NT2/D1 (cell line): ENCODE results near the gene RCAN1.
"Not testable (repeated sequence)": the region's sequence is repeated elsewhere in the genome, so short reads cannot be mapped to it uniquely, and the experiment has no call there.

Source experiments
- DNase-seq: peaks from one replicate; pipeline ENCODE4 v3.0.0-alpha.2; 2011; ENCODE audit warnings: low read depth, low spot score
- H3K27me3 ChIP-seq: 2 replicates; pipeline ENCODE4 v1.6.0; 2011; ENCODE audit warnings: mild to moderate bottlenecking; ENCODE audit not compliant: insufficient read length, insufficient read depth
- H3K36me3 ChIP-seq: 2 replicates; pipeline ENCODE4 v1.6.1; 2011; ENCODE audit warnings: mild to moderate bottlenecking, low read length, mixed read lengths; ENCODE audit not compliant: insufficient read depth, insufficient read length
- H3K4me1 ChIP-seq: 2 replicates; pipeline ENCODE4 v1.5.1; 2011; ENCODE audit not compliant: insufficient read depth, insufficient read length
- H3K4me3 ChIP-seq: 2 replicates; pipeline ENCODE4 v1.5.1; 2011; ENCODE audit warnings: low read depth; ENCODE audit not compliant: insufficient read length
- H3K9ac ChIP-seq: 2 replicates; pipeline ENCODE4 v1.6.0; 2011; ENCODE audit warnings: low read depth; ENCODE audit not compliant: insufficient read length
- H3K9me3 ChIP-seq: 2 replicates; pipeline ENCODE4 v1.5.1; 2011; ENCODE audit warnings: mild to moderate bottlenecking, low read length; ENCODE audit not compliant: insufficient read depth
- SUZ12 ChIP-seq: IDR thresholded peaks from 2 replicates; pipeline ENCODE4 v1.6.1; 2011; ENCODE audit not compliant: insufficient read length, insufficient read depth; ENCODE audit errors: extremely low read depth
- YY1 ChIP-seq: IDR thresholded peaks from 2 replicates; pipeline ENCODE4 v1.6.1; 2011; ENCODE audit not compliant: insufficient read length, insufficient read depth
- ZNF274 ChIP-seq: IDR thresholded peaks from 2 replicates; pipeline ENCODE4 v1.6.1; 2011; ENCODE audit warnings: mild to moderate bottlenecking, low read depth, low read length

Gene RCAN1

GRCh38 chr21:34612056-34612455, 2.9 kb downstream of the RCAN1 start:
- Histone ChIP-seq H3K36me3 (no peaks in the 10 kb centered on the region), H3K9me3 (peaks cover 4% of the 10 kb centered on the region; the same call in 1 of the 2 replicates), H3K4me3 (no peak overlapping the region), H3K27me3 (peaks cover 36% of the 10 kb centered on the region), H3K4me1 (no peaks in the 10 kb centered on the region), H3K9ac (no peak overlapping the region)
- TF ChIP-seq ZNF274, result no peak
- no peak for TF ChIP-seq SUZ12
- no peak for TF ChIP-seq YY1
- DNase-seq, result no peak

- peaks cover 35% of the 10 kb centered on the region for H3K27me3 ChIP-seq
- no peak overlapping the region for H3K4me3 ChIP-seq
- H3K4me1 ChIP-seq, result no peaks in the 10 kb centered on the region
- no peaks in the 10 kb centered on the region for H3K36me3 ChIP-seq
- DNase-seq, result no peak
- peaks cover 4% of the 10 kb centered on the region; the same call in 1 of the 2 replicates for H3K9me3 ChIP-seq
- no peak overlapping the region for H3K9ac ChIP-seq
- TF ChIP-seq ZNF274 (no peak), SUZ12 (no peak), YY1 (no peak)
Observed at GRCh38 chr21:34611528-34611927, 3.4 kb downstream of the RCAN1 start.

- Histone ChIP-seq H3K9ac (no peak overlapping the region), H3K9me3 (peaks cover 4% of the 10 kb centered on the region; the same call in 1 of the 2 replicates), H3K4me3 (no peak overlapping the region), H3K27me3 (peaks cover 24% of the 10 kb centered on the region), H3K36me3 (no peaks in the 10 kb centered on the region), H3K4me1 (no peaks in the 10 kb centered on the region)
- DNase-seq, result no peak
- no peak for TF ChIP-seq SUZ12
- no peak for TF ChIP-seq YY1
- TF ChIP-seq ZNF274, result no peak
Observed at GRCh38 chr21:34609933-34610549, 4.9 kb downstream of the RCAN1 start.

- Histone ChIP-seq H3K36me3 (no peaks in the 10 kb centered on the region), H3K27me3 (peaks cover 21% of the 10 kb centered on the region), H3K9me3 (peaks cover 4% of the 10 kb centered on the region; the same call in 1 of the 2 replicates), H3K9ac (no peak overlapping the region), H3K4me1 (no peaks in the 10 kb centered on the region), H3K4me3 (no peak overlapping the region)
- TF ChIP-seq SUZ12 (no peak), ZNF274 (no peak)
- DNase-seq, result no peak
Observed at GRCh38 chr21:34609244-34609932, 5.5 kb downstream of the RCAN1 start.

- not testable (repeated sequence) for H3K9me3 ChIP-seq, H3K4me1 ChIP-seq, H3K9ac ChIP-seq, H3K36me3 ChIP-seq, H3K27me3 ChIP-seq, H3K4me3 ChIP-seq, DNase-seq
Observed at GRCh38 chr21:34607376-34607775, 7.5 kb downstream of the RCAN1 start.

- no peaks in the 10 kb centered on the region for H3K27me3 ChIP-seq
- TF ChIP-seq ZNF274 (no peak), YY1 (no peak), SUZ12 (no peak)
- H3K36me3 ChIP-seq, result no peaks in the 10 kb centered on the region
- no peak overlapping the region for H3K4me3 ChIP-seq
- peaks cover 4% of the 10 kb centered on the region; the same call in 1 of the 2 replicates for H3K9me3 ChIP-seq
- DNase-seq, result no peak
- peaks cover 2% of the 10 kb centered on the region for H3K4me1 ChIP-seq
- H3K9ac ChIP-seq, result no peak overlapping the region
Observed at GRCh38 chr21:34606621-34607020, 8.3 kb downstream of the RCAN1 start.

- peaks cover 4% of the 10 kb centered on the region; the same call in 1 of the 2 replicates for H3K9me3 ChIP-seq
- H3K4me1 ChIP-seq, result peaks cover 2% of the 10 kb centered on the region
Observed at GRCh38 chr21:34606051-34606450, 8.9 kb downstream of the RCAN1 start.

GRCh38 chr21:34604956-34605355, 10.0 kb downstream of the RCAN1 start:
- not testable (repeated sequence) for DNase-seq, H3K27me3 ChIP-seq, H3K4me1 ChIP-seq, H3K36me3 ChIP-seq, H3K9me3 ChIP-seq, H3K9ac ChIP-seq, H3K4me3 ChIP-seq

More at GRCh38 chr21:34606051-34606450, 8.9 kb downstream of the RCAN1 start:
- TF ChIP-seq ZNF274 (no peak), YY1 (no peak), SUZ12 (no peak)
- no peak overlapping the region for H3K4me3 ChIP-seq
- no peak for DNase-seq
- H3K27me3 ChIP-seq, result no peaks in the 10 kb centered on the region
- H3K36me3 ChIP-seq, result no peaks in the 10 kb centered on the region
- no peak overlapping the region for H3K9ac ChIP-seq
